Measurements from ENCODE around the gene TMEM11.
"Not testable (repeated sequence)": the region's sequence is repeated elsewhere in the genome, so short reads cannot be mapped to it uniquely, and the experiment has no call there.

TMEM11 gene

DNA sequence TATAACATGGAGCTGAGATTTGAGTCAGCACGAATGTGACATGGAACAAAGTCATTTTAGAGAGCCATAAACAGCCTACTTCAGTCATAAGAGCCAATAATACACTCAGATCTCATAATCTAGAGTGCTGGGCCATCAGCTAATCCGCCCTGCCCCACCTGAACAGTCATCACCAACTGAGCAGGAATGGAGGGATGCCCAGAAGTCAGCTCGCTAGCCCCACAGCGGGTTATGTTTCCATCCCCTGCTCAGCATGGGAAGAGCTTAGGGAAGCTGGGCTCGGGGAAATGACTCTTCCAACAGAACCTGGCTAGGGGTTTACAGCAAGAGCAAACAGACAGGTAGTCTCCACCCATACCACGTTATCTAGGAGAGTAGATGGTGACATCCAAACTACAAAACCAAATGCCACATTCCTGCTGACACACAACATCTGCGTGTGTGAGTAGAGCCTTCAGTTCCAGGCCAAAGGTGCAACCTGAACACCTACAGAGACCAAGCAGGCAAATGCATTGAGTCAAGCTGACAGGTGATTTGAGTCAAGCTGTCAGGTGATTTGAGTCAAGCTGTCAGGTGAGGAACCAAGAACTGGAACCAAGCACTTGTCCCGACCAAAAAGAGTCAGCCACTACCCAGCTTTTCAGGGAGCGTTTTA lies 2.0 kb downstream of the TMEM11 start:
- DNase-seq (ENCODE audit: low read depth), result no peak

DNA sequence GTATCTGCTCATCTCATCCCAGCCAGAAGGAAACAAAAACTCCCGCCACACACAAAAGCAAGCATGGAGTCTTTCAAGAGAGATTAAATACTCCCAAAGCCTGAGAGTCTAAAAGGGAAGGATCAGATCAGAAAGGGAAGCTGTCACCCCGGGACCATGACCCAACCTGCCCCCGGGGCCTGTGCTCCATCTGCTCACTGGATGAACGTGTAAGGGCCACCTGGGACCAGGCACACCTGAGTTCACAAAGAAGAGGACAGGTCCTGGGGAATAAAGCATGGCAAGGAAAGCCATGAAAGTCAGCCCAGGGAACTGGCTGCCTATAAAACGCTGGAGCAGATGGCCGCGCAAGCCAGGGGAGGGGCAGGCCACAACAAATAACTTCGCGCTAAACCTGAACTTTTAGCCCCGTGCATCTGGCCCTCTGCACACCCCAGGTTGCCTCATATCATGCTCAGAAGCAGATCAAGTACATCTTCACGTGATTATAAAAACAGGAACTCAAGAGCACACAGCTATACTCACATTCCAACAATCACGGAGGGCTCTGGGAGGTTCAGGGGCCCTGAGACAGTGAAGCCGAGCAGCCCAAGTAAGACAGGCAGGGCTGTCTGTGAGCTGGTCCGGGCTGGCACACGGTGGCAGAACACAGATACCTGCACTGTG lies 3.4 kb downstream of the TMEM11 start:
- no peak for DNase-seq (ENCODE audit: low read depth)

DNA sequence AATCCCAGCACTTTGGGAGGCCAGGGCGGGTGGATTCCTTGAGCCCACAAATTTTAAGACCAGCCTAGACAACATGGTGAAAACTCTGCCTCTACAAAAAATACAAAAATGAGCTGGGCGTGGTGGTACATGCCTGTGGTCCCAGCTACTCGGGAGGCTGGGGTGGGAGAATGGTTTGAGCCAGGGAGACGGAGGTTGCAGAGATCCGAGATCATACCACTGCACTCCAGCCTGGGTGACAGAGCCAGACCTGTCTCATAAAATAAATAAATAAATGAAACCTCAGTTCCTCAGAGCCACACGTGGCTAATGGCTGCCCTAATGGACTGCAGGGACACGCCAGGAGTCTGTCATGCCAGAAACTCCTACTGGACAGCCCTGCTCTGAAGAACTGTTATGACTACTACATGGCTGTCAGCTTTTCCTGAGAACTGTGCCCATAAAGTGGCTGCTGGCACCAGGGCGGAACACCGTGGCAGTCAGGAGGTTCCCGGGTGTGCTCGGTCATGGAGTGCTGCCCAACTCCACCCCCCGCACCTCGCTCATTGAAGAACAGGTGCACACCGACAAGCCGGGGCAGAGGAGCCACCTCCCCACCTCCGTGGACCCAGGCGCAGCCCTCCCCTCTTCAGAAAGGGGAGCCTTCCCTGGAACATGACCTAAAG lies 4.3 kb downstream of the TMEM11 start:
- DNase-seq (ENCODE audit: low read depth), result no peak

DNA sequence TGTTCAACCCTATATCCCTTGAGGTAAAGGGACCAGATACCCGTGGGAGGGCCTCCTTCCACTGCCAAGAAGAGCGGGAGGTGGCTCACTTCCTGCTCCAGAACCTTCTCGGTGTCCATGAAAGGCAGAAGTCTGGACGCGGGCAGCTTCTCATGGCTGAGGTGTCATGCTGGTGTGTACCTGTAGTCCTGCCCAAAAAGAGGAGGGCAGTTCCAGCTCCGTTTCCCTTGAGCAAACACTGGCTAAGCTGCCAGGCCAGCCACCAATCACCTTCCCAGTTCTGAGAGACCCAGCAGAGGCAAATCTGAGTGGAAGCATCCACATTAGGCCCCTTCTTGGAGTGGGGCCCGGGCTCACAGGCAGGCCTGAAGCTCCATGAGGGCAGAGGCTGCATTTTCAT lies 5.6 kb downstream of the TMEM11 start:
- no peak for DNase-seq (ENCODE audit: low read depth)

DNA sequence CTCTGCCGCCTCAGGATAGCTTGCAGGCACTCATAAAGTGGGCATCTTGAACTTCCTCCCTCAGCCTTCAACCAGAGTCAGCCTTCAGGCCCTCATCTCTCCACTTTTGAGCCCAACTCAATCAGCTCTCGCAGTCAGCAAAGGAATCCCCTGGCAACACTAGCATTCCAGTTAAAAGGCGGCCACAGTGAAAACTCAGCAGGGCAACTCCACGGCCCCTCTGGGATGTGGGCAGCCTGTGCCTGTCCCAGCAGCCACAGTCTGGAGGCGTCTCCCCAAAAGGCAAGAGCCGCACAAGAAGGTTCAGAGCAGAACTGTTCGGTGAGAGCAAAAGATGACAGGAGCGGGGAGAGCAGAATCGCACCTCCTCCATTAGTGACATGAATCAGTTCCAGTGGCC lies 9.0 kb downstream of the TMEM11 start:
- DNase-seq (ENCODE audit: low read depth), result no peak

DNA sequence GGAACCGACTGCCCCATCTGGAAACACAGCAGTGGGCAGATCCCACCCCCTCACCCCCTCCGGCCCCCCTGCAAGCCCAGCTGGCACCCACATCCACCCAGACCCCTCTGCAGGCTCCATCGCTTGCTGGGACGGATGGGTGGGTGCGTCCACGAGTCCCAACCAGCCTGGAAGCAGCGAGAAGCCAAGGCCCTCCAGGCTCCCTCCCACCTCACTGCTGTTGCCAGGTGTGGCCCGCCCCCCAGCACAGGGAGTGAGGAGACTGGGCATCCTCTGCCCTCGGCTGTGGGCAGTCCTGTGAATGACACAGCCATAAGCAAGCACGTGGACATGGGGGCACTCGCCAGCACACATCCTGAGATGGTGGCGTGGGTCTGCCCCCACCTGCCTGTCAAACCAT lies 11.4 kb downstream of the TMEM11 start:
- no peak for DNase-seq (ENCODE audit: low read depth)

DNA sequence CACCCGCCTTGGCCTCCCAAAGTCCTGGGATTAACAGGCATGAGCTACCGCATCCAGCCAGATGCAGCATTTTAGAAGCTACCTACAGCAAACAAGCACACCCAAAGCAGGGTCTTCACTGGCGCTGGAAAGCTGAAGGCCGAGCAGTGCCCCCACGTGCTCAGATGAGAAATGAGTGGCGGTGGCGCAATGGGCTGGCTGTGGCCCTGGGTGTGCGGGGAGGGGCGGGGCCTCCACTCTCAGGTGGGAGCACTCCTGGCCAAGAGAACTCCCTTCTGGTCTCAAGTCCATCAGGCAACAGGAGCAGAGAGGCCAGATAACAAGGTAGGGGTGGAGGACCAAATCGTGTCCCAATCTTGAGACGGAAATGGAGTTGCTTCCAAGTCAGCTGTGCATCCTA lies 12.1 kb downstream of the TMEM11 start:
- DNase-seq (ENCODE audit: low read depth), result no peak

DNA sequence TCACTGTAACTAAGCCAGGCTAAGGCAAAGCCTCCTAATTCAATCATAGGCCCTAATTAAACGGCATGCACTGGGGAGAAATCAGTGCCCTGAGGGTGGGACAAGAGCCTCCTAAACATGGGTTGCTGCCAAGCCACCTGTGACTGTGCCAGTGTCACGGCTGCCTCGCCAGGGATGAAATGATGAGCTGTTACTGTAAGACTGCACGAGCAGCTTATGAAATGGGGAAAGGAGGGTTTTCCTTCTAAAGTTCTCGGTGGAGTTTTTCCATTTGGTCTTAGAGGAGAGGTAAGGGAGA lies 12.7 kb downstream of the TMEM11 start:
- no peak for DNase-seq (ENCODE audit: low read depth)

DNA sequence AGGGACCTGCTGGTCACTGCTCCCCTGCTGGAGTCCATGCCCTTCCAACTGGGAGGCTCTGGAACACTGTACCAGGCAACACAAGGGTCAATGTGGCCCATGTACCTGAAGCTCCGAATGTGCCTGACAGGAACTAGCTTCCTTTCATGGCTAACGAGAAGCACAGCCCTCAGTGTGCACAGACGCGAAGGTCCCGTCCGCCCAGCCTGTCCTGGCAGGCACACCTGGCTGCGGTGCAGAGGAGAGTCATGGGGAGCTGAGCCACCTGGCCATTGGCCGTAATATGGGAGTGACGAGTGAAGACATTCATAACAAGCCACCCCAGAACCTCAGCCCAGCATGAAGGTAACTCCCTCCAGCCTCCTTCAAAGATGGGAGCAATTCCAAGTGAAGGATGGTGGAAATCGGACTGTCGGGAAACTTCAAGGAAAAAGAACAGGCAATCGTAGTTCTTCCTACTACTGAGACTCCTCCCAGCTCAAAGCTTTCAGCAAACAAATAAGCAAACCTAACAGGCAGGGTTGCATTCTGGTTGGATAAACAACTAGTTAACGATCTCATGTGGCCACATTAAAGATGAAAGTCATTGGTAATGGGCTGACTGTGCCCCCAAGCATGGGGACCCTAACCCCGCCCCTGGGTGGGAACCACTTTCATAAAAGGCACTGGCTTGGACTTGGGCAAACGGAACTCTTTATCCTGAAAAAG lies 13.2 kb downstream of the TMEM11 start:
- DNase-seq (ENCODE audit: low read depth), result no peak

DNA sequence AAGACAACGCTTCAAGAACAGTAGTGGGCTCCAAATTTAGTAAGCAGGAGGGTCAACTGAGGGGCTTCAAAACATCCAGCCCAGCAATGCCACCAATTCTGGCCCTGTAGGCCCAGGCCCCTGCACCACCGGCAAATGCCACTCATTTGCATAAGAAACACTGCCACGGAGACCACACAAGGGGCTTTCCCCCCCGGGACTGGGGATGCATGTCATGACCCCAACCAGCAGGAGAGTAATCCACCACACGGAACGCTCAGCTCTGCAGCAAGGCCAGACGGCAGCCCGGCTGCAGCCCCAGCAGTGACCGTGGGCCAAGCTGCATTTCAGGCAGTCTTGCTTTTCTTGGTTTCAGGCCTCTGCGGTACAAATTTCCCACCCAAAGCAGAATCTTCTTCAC lies 14.1 kb downstream of the TMEM11 start:
- DNase-seq (ENCODE audit: low read depth), result no peak

DNA sequence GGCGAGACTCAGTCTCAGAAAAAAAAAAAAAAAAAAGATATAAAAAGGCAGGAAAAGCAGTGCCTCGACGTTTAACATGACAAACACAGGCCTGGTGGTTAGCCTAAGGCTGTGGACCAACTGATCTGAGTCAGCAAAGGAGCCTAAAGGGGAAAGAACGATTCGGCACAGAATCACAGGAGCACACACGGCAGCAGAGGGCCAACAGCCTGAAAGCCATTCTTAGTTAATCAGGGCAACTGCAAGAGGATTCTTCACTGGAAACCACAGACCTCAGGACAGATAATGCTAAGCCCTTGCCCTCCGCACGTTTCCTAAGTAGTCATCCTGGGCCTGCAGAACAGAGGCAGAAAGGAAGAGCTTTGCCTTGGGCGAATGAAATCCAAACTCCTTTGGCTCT lies 14.7 kb downstream of the TMEM11 start:
- DNase-seq (ENCODE audit: low read depth), result no peak

DNA sequence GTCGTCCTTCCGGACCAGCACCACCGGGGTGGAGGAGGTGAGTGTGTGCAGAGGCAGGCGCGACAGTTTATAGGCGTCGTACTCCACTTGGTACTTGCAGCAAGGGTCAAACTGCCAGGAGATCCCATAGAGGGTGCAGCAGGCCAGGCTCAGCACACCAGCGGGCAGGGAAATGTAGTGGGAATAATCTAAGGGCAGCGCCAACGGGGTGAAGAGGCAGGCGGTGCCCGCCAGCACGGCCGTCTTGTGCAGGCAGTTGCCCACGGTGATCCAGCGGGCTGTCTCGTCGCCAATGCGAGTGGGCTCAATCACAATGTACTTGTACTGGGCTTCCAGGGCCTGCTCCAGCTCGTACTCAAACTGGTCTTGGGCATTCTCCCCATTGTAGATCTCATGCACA lies 15.6 kb downstream of the TMEM11 start:
- no peak for DNase-seq (ENCODE audit: low read depth)

DNA sequence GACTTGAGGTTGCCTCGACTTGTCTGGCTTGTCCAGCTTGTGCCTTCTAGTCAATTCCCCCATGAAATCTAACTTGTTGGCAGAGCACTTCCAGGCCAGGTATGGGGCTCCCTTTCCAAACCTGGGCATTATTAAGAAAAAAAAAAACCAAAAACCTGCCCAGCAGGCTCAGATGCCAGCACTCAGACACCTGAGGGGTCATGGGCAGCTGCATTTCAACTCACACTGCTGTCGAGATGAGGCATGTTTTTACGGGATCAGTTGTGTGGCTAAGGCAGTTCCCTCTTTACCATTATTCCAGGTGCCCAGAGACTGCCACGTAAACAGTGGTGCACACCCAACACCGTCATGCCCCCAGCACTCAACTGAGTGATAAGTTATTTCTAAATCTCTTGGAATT lies 17.8 kb downstream of the TMEM11 start:
- DNase-seq (ENCODE audit: low read depth), result no peak

DNA sequence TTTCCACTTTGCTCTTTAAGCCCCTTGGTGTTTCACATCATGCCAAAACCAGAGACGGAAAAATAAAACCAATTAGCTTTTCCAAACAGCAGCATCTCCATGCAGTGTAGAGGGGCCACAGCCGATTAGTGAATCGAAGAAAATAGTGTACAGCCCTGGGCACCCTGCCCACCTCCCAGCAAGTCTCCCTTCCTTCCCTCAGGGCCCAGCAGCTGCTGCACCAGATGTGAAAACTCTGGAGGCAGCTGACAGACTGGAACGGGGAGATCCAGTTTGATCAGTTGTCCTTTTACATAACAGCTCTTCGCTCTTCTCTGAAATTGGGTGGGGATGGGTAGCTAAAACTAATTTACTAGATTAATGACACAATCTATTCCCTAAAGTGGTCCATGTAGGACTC lies 19.3 kb downstream of the TMEM11 start:
- no peak for DNase-seq (ENCODE audit: low read depth)

DNA sequence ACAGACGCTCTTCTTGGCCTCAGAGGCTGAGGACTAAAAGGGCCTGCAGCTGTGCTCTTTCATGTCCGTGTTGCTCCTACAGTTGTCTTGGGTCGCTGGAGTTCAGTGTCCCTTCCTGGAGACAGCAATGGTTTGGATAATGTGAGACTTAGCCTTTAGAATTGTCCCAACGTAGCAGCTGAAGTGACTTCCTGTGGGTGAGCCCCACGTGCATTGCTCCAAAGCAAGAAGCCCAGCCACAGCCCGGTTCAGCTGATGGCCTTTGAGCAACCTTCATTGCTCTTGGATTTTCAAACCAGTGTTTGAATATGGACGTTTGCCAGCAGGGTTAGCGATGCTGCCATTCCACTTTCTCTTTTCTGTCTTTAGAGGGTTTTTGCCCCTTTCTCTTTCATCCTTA lies 19.7 kb downstream of the TMEM11 start:
- DNase-seq (ENCODE audit: low read depth), result no peak

DNA sequence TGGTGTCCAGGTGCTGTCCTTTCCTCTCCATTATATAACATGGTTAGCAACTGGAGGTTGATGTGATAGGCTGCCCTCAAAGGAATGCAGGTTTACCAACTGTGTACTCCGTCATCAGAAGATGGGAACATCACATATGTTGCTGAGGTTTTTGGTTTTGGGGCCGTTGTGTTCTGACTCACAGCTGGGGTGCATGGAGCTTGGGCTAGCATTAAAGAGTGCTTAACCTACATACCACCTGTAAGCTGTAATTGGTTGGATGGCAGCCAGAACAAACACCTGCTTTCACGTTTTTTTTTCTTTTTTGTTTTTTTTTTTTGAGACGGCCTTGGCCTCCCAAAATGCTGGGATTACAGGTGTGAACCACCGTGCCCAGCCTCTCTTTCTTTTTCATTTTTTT lies 20.9 kb downstream of the TMEM11 start:
- no peak for DNase-seq (ENCODE audit: low read depth)

DNA sequence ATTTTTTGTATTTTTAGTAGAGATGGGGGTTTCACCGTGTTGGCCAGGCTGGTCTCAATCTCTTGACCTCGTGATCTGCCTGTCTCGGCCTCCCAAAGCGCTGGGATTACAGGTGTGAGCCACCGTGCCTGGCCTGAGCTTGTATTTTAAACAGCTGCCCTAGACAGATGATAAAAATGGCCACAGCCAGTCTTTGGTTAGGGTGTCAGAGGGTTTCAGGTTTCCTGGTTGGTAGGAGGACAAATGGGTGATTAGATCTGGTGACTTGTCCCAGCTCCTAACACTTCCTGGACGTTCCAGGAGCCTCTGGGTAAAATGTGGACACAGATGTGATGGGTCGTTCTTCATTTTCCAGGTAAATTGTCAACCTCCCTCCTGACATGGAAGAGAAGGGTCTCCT lies 21.5 kb downstream of the TMEM11 start:
- DNase-seq (ENCODE audit: low read depth), result not testable (repeated sequence)

DNA sequence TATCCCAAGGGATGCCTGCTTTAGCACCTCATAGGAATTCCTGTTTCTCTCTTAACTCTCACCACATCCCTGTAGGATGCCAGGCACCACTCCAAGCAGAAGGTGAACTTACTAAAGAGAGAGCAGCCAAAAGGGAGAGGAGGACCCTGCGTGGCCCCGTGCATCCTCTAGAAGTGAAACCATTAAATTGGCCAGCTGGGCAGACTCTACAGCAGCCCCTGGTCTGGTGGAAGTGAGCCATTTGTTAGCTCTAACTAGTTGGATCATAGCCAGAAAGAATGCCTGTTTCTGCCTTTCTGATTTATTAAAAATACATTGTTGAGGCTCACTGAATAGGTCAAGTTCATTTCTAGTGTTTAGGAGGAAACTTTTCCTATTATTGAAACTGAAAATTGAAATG lies 22.3 kb downstream of the TMEM11 start:
- DNase-seq (ENCODE audit: low read depth), result no peak

DNA sequence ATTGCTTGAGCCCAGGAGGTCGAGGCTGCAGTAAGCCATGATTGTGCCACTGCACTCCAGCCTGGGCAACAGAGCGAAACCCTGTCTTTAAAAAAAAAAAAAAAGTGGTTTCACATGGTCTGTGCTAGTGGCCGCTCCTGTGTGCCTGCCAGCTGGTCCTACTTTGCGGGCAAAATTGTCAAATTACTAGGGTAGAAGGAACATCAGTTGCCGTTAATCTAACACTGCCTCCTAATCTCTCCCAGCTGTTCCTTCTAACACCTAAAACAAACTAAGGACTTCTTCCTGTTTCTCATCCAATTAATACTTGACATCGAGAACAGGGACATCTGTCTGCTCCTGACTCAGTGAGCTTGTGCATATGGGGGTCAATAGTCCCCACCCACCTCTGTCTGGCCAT lies 23.9 kb downstream of the TMEM11 start:
- no peak for DNase-seq (ENCODE audit: low read depth)

DNA sequence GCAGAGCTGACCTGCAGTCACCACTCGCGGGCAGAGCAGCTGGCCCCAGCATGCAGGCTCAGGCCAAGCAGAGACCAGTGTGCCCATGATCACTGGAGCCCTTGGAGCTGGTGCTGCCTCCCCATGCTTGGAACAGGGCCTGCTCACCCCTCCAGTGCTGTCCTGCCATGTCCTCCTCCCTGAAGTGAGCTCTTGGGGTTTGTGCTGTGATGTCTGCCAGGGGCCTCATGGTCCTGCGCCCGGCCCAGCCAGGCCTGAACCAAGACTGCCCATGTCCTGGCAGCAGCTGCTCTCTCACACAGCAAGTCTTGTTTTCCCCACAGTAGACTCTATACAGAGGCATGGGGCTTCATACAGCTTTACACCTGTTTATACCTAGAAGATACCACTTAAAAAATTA lies 24.6 kb downstream of the TMEM11 start:
- DNase-seq (ENCODE audit: low read depth), result no peak

DNA sequence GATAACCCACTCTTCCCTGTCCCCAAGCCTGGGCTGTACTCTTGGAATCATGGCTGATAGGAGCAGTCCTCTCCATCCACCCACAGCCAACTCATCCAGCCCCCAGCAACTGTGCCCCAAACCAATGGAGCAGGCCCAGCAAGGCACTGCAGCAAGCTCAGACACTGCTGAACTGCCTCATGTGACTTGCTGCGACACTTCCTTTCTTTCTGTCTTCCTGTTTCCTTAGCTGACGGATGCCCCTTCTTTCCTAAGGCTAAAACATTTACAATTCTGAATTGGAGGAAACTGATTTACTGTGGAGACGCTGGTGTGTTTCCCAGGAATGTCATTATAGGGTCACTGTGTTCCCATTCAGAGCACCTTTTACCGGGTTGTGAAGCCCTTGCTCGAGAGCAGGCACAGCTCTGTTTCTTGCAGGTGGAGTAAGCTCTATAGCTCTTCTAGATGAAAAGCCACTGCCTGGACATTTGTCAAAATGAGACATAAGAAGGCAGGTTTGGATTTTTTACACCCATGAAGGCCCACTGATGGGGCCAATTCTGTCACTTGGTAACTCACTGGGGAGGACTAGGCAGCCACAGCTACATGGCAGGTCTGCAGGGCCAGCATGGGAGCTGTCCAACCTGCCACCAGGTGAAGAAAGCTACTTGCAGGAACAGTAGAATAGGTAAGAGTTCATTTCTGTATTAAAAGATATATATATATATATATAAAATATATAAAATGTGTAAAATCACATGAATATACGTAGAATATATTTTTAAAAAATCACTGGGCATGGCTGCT lies 27.4 kb downstream of the TMEM11 start:
- DNase-seq (ENCODE audit: low read depth), result no peak

DNA sequence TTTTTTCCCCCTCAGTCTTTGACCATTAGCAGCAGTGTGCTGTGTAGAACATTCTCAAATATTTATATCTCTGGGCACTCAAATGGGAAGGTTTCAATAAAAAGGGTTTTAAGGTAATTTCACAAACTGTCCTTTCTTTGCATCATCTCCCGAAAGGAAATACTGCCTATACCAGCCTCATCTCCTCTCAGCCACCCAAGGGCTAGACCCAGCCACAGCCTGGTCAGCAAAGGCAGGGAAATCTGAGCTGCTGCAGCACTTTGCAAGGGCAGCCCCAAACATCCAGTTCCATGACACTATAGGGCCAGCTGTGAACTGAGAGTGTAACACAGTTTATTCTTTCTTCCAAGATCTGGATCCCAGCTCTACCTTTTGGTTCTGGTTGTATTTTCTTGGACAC lies 28.9 kb downstream of the TMEM11 start:
- DNase-seq (ENCODE audit: low read depth), result no peak

DNA sequence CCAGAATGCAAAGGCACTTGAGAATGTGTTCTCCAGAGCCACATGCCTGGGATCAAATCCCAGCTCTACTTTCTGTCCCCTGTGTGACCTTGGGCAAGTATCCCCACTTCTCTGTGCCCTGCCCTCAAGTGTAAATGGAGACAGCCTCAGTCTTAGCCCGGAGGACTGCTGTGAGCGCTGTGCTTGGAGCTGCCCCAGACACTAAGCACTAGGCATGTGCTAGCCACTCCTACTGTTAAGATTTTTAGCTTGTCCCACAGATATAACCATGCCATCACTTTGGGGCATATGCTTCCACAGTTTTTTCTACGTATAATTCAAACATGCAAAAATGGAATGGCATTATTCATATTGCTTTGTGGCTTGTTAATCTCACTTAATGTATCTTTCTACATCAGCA lies 29.4 kb downstream of the TMEM11 start:
- no peak for DNase-seq (ENCODE audit: low read depth)

All from activated T-cell treated with anti-CD3 and anti-CD28 coated beads for 24 hours (primary cell).